ENCODE measurements around the gene CXXC5. TPM values are rescaled to one million over a fixed set of nuclear protein-coding genes. Genes with fewer than 3 reads are reported as not detected.
A peak's percentile ranks its signal among the peaks of the same experiment; 100 is the strongest.

The CXXC5 gene
- total and polyA plus RNA-seq, 9 of the 15 experiments (the other 6 are each of a cell fraction or from before 2014, with no cell fraction given), result 1.9 to 123 (median 45.8) TPM

DNA sequence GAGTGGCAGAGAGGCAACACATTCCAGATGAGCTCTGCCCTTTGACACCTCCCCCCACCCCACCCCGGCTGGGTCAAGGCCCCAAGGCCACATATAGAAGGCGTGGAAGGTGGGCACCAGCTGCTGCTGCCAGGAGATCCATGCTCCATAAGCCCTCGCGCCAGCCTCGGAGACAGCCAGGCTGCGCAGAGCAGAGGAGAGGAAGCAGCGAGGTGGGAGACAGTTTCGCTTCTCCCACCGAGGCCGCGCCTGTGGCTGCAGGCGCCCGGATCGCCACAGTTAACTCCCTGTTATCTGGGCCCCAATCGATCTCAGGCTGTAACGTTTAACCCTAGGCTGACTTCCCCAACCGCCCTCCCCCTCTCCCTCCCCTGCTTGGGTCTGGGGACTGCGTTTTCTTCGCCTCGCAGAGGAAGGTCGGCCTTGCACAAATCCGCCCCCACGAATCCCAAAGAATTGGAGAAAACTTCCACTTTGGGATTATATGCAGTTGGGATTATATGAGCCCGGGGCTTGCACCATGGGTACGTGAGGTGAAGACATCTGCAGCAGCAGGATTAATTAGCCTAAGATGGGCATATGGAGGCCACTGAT, 1.1 kb upstream of the CXXC5 start (continued):
- TF ChIP-seq, protein P1, sequence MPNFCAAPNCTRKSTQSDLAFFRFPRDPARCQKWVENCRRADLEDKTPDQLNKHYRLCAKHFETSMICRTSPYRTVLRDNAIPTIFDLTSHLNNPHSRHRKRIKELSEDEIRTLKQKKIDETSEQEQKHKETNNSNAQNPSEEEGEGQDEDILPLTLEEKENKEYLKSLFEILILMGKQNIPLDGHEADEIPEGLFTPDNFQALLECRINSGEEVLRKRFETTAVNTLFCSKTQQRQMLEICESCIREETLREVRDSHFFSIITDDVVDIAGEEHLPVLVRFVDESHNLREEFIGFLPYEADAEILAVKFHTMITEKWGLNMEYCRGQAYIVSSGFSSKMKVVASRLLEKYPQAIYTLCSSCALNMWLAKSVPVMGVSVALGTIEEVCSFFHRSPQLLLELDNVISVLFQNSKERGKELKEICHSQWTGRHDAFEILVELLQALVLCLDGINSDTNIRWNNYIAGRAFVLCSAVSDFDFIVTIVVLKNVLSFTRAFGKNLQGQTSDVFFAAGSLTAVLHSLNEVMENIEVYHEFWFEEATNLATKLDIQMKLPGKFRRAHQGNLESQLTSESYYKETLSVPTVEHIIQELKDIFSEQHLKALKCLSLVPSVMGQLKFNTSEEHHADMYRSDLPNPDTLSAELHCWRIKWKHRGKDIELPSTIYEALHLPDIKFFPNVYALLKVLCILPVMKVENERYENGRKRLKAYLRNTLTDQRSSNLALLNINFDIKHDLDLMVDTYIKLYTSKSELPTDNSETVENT (CRISPR knock-in tag; IDR thresholded peaks at IDR 0.05), result no peak
- no peak for TF ChIP-seq TRIM24 (IDR thresholded peaks at IDR 0.05)
- TF ChIP-seq NELFE (IDR thresholded peaks at IDR 0.05; ENCODE audit: insufficient read depth, insufficient read length), result no peak
- TF ChIP-seq, protein P2, sequence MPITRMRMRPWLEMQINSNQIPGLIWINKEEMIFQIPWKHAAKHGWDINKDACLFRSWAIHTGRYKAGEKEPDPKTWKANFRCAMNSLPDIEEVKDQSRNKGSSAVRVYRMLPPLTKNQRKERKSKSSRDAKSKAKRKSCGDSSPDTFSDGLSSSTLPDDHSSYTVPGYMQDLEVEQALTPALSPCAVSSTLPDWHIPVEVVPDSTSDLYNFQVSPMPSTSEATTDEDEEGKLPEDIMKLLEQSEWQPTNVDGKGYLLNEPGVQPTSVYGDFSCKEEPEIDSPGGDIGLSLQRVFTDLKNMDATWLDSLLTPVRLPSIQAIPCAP (CRISPR knock-in tag; IDR thresholded peaks at IDR 0.05; ENCODE audit: borderline replicate concordance), result no peak
- TF ChIP-seq MEIS2 (IDR thresholded peaks at IDR 0.05; ENCODE audit: partially characterized antibody), result no peak
- no peak for TF ChIP-seq PYGO2 (tag; IDR thresholded peaks at IDR 0.05)
- TF ChIP-seq ZNF583 (CRISPR knock-in tag; IDR thresholded peaks at IDR 0.05), result no peak
- TF ChIP-seq ZNF41 (CRISPR knock-in tag; conservative IDR thresholded peaks at IDR 0.05), result no peak
- TF ChIP-seq ZNF699 (CRISPR knock-in tag; IDR thresholded peaks at IDR 0.05; ENCODE audit: insufficient replicate concordance), result no peak
- no peak for TF ChIP-seq ID3 (CRISPR knock-in tag; IDR thresholded peaks at IDR 0.05)
- TF ChIP-seq ID3 (tag; IDR thresholded peaks at IDR 0.05), result peak; percentile 29; the same call in 1 of the 2 replicates
- no peak for TF ChIP-seq ZNF212 (CRISPR knock-in tag; IDR thresholded peaks at IDR 0.05)
- TF ChIP-seq PHB2 (IDR thresholded peaks at IDR 0.05; ENCODE audit: low read depth), result no peak
- TF ChIP-seq, protein P3, sequence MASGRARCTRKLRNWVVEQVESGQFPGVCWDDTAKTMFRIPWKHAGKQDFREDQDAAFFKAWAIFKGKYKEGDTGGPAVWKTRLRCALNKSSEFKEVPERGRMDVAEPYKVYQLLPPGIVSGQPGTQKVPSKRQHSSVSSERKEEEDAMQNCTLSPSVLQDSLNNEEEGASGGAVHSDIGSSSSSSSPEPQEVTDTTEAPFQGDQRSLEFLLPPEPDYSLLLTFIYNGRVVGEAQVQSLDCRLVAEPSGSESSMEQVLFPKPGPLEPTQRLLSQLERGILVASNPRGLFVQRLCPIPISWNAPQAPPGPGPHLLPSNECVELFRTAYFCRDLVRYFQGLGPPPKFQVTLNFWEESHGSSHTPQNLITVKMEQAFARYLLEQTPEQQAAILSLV (tag; IDR thresholded peaks at IDR 0.05), result no peak
- TF ChIP-seq NEUROD1 (IDR thresholded peaks at IDR 0.05; ENCODE audit: borderline replicate concordance, low read depth, low read length, partially characterized antibody), result no peak
- peak; percentile 32; the same call in 1 of the 2 replicates for TF ChIP-seq ZNF263 (CRISPR knock-in tag; IDR thresholded peaks at IDR 0.05; ENCODE audit: borderline replicate concordance)
- no peak for TF ChIP-seq TAF9B (IDR thresholded peaks at IDR 0.05; ENCODE audit: partially characterized antibody)
- TF ChIP-seq ZNF133 (CRISPR knock-in tag; IDR thresholded peaks at IDR 0.05), result no peak
- TF ChIP-seq CHD1 (IDR thresholded peaks at IDR 0.05; ENCODE audit: low read length), result no peak
- TF ChIP-seq NKRF (IDR thresholded peaks at IDR 0.05; ENCODE audit: borderline replicate concordance), result no peak
- no peak for TF ChIP-seq ARHGAP35 (IDR thresholded peaks at IDR 0.05; ENCODE audit: partially characterized antibody)
- TF ChIP-seq LCOR (CRISPR knock-in tag; IDR thresholded peaks at IDR 0.05), result no peak

All from K562 (cell line).